ENCODE measurements around the gene SSR1. TPM values are rescaled to one million over a fixed set of nuclear protein-coding genes. Genes with fewer than 3 reads are reported as not detected.

The SSR1 gene
- total RNA-seq, 4 donors from 2014 or later = 39.5 to 122 (median 80.8) TPM

DNA sequence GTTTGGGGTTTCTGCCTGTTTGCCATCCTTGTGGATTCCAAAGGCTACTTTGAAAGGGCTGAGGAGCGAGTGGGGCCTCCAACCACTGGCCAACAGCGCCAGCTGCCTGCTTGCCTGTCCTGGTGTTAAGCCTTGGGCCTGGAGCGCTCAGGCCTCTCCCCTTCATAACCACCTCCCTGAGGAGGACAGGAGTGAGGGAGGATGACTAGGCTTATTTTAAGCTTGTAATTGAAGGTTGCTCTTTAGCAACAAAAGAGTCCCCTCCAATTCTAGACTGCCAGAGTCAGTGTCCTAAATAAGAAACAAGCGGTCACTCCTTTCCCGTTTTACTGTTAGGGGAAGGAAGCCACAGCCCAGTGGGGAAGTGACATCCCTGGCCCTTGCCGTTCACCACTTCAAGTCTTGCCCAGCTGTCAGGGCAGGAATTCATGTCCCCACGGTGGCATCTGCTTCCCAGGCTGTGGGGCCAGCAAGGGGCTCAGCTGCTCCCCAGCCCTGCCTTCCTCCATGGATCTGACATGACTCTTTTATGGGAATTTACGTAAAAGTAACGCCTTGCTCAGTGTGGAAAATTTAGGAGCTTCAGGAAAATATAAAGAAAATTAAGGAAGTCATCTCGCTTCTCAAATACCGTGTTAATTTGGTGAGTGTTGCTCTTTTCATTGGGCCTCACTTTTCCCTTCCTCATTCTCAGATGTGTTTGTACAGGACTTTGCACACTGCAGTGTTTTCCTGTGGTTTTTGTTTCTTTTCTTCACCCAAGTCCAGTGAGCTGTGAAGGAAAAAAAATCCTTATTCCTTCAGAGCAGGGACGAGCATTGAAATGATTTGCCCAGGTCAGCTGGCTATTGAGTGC lies 57.8 kb downstream of the SSR1 start:
- Histone ChIP-seq H3K27ac (peak overlapping the region in 3 of 4 donors; percentile 42 to 75 (median 56)), H3K4me1 (peaks cover 0 to under 1% (median 0%) of the 10 kb centered on the region in 3 donors), H3K4me3 (no peak overlapping the region), H3K9me3 (no peaks in the 10 kb centered on the region), H3K36me3 (peaks cover 0 to 26% (median 21%) of the 10 kb centered on the region in 3 donors), H3K27me3 (no peaks in the 10 kb centered on the region)
- 41 to 58% methylated on average over 9 to 10 of the region's 12 CpGs for WGBS, 2 donors
- no peak for DNase-seq
- TF ChIP-seq, protein P1, sequence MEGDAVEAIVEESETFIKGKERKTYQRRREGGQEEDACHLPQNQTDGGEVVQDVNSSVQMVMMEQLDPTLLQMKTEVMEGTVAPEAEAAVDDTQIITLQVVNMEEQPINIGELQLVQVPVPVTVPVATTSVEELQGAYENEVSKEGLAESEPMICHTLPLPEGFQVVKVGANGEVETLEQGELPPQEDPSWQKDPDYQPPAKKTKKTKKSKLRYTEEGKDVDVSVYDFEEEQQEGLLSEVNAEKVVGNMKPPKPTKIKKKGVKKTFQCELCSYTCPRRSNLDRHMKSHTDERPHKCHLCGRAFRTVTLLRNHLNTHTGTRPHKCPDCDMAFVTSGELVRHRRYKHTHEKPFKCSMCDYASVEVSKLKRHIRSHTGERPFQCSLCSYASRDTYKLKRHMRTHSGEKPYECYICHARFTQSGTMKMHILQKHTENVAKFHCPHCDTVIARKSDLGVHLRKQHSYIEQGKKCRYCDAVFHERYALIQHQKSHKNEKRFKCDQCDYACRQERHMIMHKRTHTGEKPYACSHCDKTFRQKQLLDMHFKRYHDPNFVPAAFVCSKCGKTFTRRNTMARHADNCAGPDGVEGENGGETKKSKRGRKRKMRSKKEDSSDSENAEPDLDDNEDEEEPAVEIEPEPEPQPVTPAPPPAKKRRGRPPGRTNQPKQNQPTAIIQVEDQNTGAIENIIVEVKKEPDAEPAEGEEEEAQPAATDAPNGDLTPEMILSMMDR (IDR thresholded peaks at IDR 0.05) = no peak
- TF ChIP-seq POLR2A (IDR thresholded peaks at IDR 0.05) = no peak
- intact Hi-C loops (cut with DNase I) = no loop called here

DNA sequence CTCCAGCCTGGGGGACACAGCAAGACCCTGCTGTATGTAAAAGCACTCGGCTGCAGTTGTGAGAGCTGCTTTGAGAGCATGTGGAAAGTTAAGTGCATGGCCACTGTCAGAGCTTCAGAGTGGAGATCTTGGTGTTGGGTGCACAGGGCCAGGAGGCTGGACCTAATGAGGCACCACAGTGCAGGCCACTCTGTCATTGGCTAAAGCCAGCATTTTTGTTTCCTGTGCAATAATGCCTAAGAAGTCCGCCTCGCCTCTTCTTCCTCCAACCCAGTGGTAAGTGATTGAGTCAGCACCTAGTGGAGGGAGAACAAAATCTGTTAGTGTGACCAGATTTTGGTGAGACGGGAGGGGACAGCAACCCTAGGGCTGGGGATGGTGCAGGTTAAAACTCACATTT lies 60.6 kb downstream of the SSR1 start:
- DNase-seq = no peak
- Histone ChIP-seq H3K27me3 (no peaks in the 10 kb centered on the region), H3K27ac (peak overlapping the region in 2 of 4 donors; percentile 7 to 49), H3K36me3 (peaks cover 21 to 54% (median 47%) of the 10 kb centered on the region in 3 donors), H3K9me3 (no peaks in the 10 kb centered on the region), H3K4me3 (no peak overlapping the region), H3K4me1 (no peaks in the 10 kb centered on the region)
- WGBS, 2 donors = 71% methylated on average over 3 of the region's 4 CpGs; no CpG with 5 or more reads in 1 of the 2 donors
- TF ChIP-seq, protein P1 (IDR thresholded peaks at IDR 0.05) = no peak
- intact Hi-C loops (cut with DNase I) = no loop called here

DNA sequence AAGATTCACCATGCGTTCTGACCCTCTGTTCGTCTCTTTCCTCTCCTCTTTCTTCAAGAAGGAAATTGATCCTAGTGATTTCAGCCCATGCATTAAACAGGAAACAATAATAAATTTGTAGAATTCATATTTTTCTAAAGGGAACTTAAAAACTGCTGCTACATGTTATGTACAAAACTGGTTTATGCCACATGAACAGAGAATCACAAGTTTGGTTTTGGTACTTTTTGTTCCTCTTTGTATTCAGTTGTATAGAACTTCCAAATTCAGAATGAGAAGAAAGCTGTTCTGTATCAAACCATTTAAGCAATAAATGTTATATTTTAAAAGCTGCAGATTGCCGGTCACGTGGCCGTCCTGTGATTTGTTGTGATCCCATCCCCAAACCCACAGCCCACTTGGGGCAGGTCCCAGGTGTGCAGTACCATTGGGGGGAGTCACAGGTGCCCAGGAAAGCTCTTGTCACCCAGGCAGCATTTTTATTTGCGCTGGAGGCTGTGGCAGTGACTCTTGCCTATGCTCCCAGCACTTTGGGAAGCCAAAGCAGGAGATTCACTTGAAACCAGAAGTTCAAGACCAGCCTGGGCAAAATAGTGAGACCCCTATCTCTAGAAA lies 61.2 kb downstream of the SSR1 start:
- Histone ChIP-seq H3K4me3 (no peak overlapping the region), H3K36me3 (peaks cover 27 to 61% (median 54%) of the 10 kb centered on the region in 3 donors), H3K27ac (peak overlapping the region in 2 of 4 donors; percentile 7 to 26), H3K9me3 (no peaks in the 10 kb centered on the region), H3K4me1 (no peaks in the 10 kb centered on the region), H3K27me3 (no peaks in the 10 kb centered on the region)
- TF ChIP-seq, protein P1 (IDR thresholded peaks at IDR 0.05) = no peak
- no peak for TF ChIP-seq POLR2A (IDR thresholded peaks at IDR 0.05)
- intact Hi-C loops (cut with DNase I) = no loop called here
- DNase-seq = no peak
- WGBS, 2 donors = 81 to 91% methylated on average over 4 to 6 of the region's 6 CpGs

DNA sequence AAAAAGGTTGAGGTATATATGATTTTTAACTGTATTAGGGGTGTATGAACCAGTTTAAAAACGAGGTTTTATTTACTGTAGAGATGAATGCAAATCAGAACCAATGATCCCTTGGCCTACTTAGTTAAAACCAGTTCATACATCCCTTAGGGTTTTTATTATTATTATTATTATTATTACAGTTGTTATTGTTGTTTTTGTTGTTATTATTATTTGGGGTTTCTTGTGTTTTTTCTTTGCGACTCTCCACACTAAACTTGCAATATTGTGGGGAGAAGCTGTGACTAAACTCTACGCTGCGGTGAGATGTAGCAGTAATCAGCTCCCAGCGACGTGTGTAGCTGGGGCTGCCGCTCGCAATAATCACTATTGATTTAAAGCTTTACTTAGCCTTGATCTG lies 62.2 kb downstream of the SSR1 start:
- Histone ChIP-seq H3K27me3 (no peaks in the 10 kb centered on the region), H3K27ac (no peak overlapping the region), H3K4me1 (no peaks in the 10 kb centered on the region), H3K9me3 (no peaks in the 10 kb centered on the region), H3K36me3 (peaks cover 37 to 70% (median 61%) of the 10 kb centered on the region in 3 donors), H3K4me3 (no peak overlapping the region)
- WGBS, 2 donors = 95% methylated on average over 8 of the region's 8 CpGs
- no peak for DNase-seq
- intact Hi-C loops (cut with DNase I) = no loop called here
- TF ChIP-seq POLR2A (IDR thresholded peaks at IDR 0.05) = no peak

DNA sequence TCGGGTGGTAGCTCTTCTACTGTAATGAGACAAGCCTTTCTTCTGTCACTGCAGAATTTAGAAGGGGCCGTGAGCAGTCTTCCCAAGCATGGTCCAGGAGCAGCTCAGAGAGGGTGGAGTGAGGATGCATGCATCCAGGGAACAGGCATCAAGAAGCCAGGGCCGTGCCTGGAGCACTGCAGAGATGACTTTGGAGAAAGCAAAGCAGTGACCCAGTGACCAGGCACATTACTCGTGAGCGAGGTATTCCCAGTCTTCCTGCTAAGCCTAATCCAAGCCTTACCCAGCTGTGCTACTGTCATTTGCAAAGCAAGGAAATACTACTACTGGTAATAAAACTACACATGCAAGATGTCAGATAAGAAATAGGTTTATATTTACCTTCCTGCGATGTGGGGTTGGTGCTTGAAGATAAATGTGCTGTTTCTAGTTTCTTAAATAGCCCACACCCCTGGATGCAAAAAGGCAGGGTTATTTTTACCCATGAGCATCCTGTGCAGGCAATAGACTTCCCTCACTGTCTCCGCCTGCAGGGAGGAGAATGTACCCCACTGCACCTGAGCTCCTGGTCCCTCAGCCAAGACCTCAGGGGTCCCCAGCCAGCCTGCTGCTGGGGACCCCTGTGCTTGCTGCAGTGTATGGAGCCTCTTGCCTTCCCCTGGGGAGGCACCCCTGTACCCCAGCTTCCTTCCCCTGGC lies 62.9 kb downstream of the SSR1 start:
- DNase-seq = no peak
- TF ChIP-seq, protein P1 (IDR thresholded peaks at IDR 0.05) = no peak
- TF ChIP-seq POLR2A (IDR thresholded peaks at IDR 0.05) = no peak
- Histone ChIP-seq H3K9me3 (no peaks in the 10 kb centered on the region), H3K4me3 (no peak overlapping the region), H3K36me3 (peaks cover 37 to 77% (median 65%) of the 10 kb centered on the region in 3 donors), H3K4me1 (no peaks in the 10 kb centered on the region), H3K27ac (no peak overlapping the region), H3K27me3 (no peaks in the 10 kb centered on the region)
- intact Hi-C loops (cut with DNase I) = loop anchor here (10.0 kb wide), 1 partner anchor 565 kb away; no protein-coding TSS in a partner anchor
- WGBS, 2 donors = 70 to 73% methylated on average over 4 to 5 of the region's 7 CpGs

All from esophagus squamous epithelium (tissue), 5 donors.